ENCODE results near the gene UTRN. TPM values are rescaled to one million over a fixed set of nuclear protein-coding genes. Genes with fewer than 3 reads are reported as not detected.
A peak's percentile ranks its signal among the peaks of the same experiment; 100 is the strongest.

UTRN gene
- total and polyA plus RNA-seq, 7 experiments from 2014 or later = 46.7 to 280 (median 148) TPM

- no peaks in the 10 kb centered on the region for H3K36me3 ChIP-seq (ENCODE audit: control insufficient read depth in 2 of 3, insufficient read depth in 3 of 3, low read length in 3 of 3)
- H3K4me1 ChIP-seq (ENCODE audit: control insufficient read depth in 2 of 2, insufficient read depth in 2 of 2, low read length in 2 of 2) = peaks cover 0 to 44% of the 10 kb centered on the region in 2 donors
- Mint-ChIP-seq H3K36me3 (peaks cover 0 to 37% (median 0%) of the 10 kb centered on the region in 5 donors), H3K4me3 (peak overlapping the region in 2 of 10 donors; percentile 67 to 71), H3K27ac (peak overlapping the region in 2 of 9 donors; percentile 9 to 33), H3K27me3 (peaks cover 0 to 12% (median 0%) of the 10 kb centered on the region in 5 donors), H3K9me3 (peaks cover 0 to 2% (median 0%) of the 10 kb centered on the region in 11 donors), H3K4me1 (peaks cover 0 to 44% (median 5%) of the 10 kb centered on the region in 7 donors)
- POLR2A ChIA-PET = interaction anchor here (0.6 kb wide), 1 partner anchor 27 kb away, joined by 3 read pairs; no protein-coding TSS in a partner anchor
- no peaks in the 10 kb centered on the region for H3K9me3 ChIP-seq (ENCODE audit: control insufficient read depth in 2 of 3, low read length in 3 of 3)
- H3K4me3 ChIP-seq (ENCODE audit: low read length) = peak overlapping the region; percentile 23
- H3K27me3 ChIP-seq (ENCODE audit: control insufficient read depth in 2 of 2, insufficient read depth in 2 of 2, low read length in 2 of 2) = no peaks in the 10 kb centered on the region
- H3K27ac ChIP-seq (ENCODE audit: low read depth, low read length) = no peak overlapping the region
- DNase-seq = no peak
- no peak for ATAC-seq
- intact Hi-C loops (cut with micrococcal nuclease) = no loop called here
- CTCF ChIA-PET = no interaction called here
These were observed 20.4 kb downstream of the UTRN start for GRCh38 chr6:144305567-144305966.

GRCh38 chr6:144305985-144306384 is 20.9 kb downstream of the UTRN start:
- ChIA-PET CTCF (interaction anchor here (0.7 kb wide), 1 partner anchor 48 kb away, joined by 3 read pairs; no protein-coding TSS in a partner anchor), POLR2A (no interaction called here)
- DNase-seq (peak in 1 of 9 donors; percentile 27), ATAC-seq (peak; percentile 71)
- peaks cover 0 to 48% (median 5%) of the 10 kb centered on the region in 7 donors for H3K4me1 Mint-ChIP-seq
- peaks cover 0 to 37% (median 0%) of the 10 kb centered on the region in 5 donors for H3K36me3 Mint-ChIP-seq
- H3K27me3 Mint-ChIP-seq = peaks cover 0 to 12% (median 0%) of the 10 kb centered on the region in 5 donors
- Histone ChIP-seq H3K27me3 (ENCODE audit: control insufficient read depth in 2 of 2, insufficient read depth in 2 of 2, low read length in 2 of 2) (no peaks in the 10 kb centered on the region), H3K4me3 (ENCODE audit: low read length) (peak overlapping the region; percentile 23), H3K9me3 (ENCODE audit: control insufficient read depth in 2 of 3, low read length in 3 of 3) (no peaks in the 10 kb centered on the region), H3K27ac (ENCODE audit: low read depth, low read length) (no peak overlapping the region), H3K4me1 (ENCODE audit: control insufficient read depth in 2 of 2, insufficient read depth in 2 of 2, low read length in 2 of 2) (peaks cover 0 to 44% of the 10 kb centered on the region in 2 donors), H3K36me3 (ENCODE audit: control insufficient read depth in 2 of 3, insufficient read depth in 3 of 3, low read length in 3 of 3) (no peaks in the 10 kb centered on the region)
- peak overlapping the region in 2 of 10 donors; percentile 67 to 71 for H3K4me3 Mint-ChIP-seq
- intact Hi-C loops (cut with micrococcal nuclease) = loop anchor here in 1 of 2 donors (1.0 to 2.0 kb wide), 3 partner anchors 19 to 44 kb away; no protein-coding TSS in a partner anchor
- H3K27ac Mint-ChIP-seq = peak overlapping the region in 2 of 9 donors; percentile 33 to 87
- H3K9me3 Mint-ChIP-seq = peaks cover 0 to 2% (median 0%) of the 10 kb centered on the region in 11 donors

- Histone ChIP-seq H3K4me1 (ENCODE audit: control insufficient read depth in 2 of 2, insufficient read depth in 2 of 2, low read length in 2 of 2) (peaks cover 0 to 39% of the 10 kb centered on the region in 2 donors), H3K4me3 (ENCODE audit: low read length) (no peak overlapping the region), H3K27ac (ENCODE audit: low read depth, low read length) (no peak overlapping the region), H3K9me3 (ENCODE audit: control insufficient read depth in 2 of 3, low read length in 3 of 3) (no peaks in the 10 kb centered on the region), H3K27me3 (ENCODE audit: control insufficient read depth in 2 of 2, insufficient read depth in 2 of 2, low read length in 2 of 2) (no peaks in the 10 kb centered on the region), H3K36me3 (ENCODE audit: control insufficient read depth in 2 of 3, insufficient read depth in 3 of 3, low read length in 3 of 3) (no peaks in the 10 kb centered on the region)
- Mint-ChIP-seq H3K27me3 (peaks cover 0 to 13% (median 0%) of the 10 kb centered on the region in 5 donors), H3K4me1 (peaks cover 0 to 46% (median 5%) of the 10 kb centered on the region in 7 donors), H3K36me3 (peaks cover 0 to 27% (median 0%) of the 10 kb centered on the region in 5 donors), H3K9me3 (peaks cover 0 to 2% (median 0%) of the 10 kb centered on the region in 11 donors), H3K27ac (no peak overlapping the region), H3K4me3 (no peak overlapping the region)
- no peak for ATAC-seq
- ChIA-PET CTCF (interaction anchor here (0.8 kb wide), 1 partner anchor 9 kb away, joined by 3 read pairs; no protein-coding TSS in a partner anchor), POLR2A (interaction anchor here (0.6 kb wide), 1 partner anchor 13 kb away, joined by 3 read pairs; no protein-coding TSS in a partner anchor)
- intact Hi-C loops (cut with micrococcal nuclease) = loop anchor here in 1 of 2 donors (2.0 kb wide), 2 partner anchors 21 to 35 kb away; no protein-coding TSS in a partner anchor
- no peak for DNase-seq
These were observed 22.7 kb downstream of the UTRN start for GRCh38 chr6:144307880-144308279.

- ChIA-PET CTCF (no interaction called here), POLR2A (no interaction called here)
- intact Hi-C loops (cut with micrococcal nuclease) = no loop called here
- no peaks in the 10 kb centered on the region for H3K36me3 ChIP-seq (ENCODE audit: control insufficient read depth in 2 of 3, insufficient read depth in 3 of 3, low read length in 3 of 3)
- ATAC-seq = no peak
- Mint-ChIP-seq H3K27me3 (peaks cover 0 to 9% (median 0%) of the 10 kb centered on the region in 5 donors), H3K4me1 (peaks cover 0 to 38% (median 5%) of the 10 kb centered on the region in 7 donors), H3K4me3 (peak overlapping the region in 1 of 10 donors; percentile 46), H3K9me3 (peaks cover 0 to 2% (median 0%) of the 10 kb centered on the region in 11 donors), H3K27ac (peak overlapping the region in 1 of 9 donors; percentile 20), H3K36me3 (peaks cover 0 to 23% (median 0%) of the 10 kb centered on the region in 5 donors)
- peaks cover 0 to 14% of the 10 kb centered on the region in 2 donors for H3K4me1 ChIP-seq (ENCODE audit: control insufficient read depth in 2 of 2, insufficient read depth in 2 of 2, low read length in 2 of 2)
- H3K9me3 ChIP-seq (ENCODE audit: control insufficient read depth in 2 of 3, low read length in 3 of 3) = no peaks in the 10 kb centered on the region
- no peak overlapping the region for H3K27ac ChIP-seq (ENCODE audit: low read depth, low read length)
- no peak overlapping the region for H3K4me3 ChIP-seq (ENCODE audit: low read length)
- DNase-seq = no peak
- no peaks in the 10 kb centered on the region for H3K27me3 ChIP-seq (ENCODE audit: control insufficient read depth in 2 of 2, insufficient read depth in 2 of 2, low read length in 2 of 2)
These were observed 25.6 kb downstream of the UTRN start for GRCh38 chr6:144310765-144311164.

GRCh38 chr6:144311361-144311760 is 26.2 kb downstream of the UTRN start:
- Mint-ChIP-seq H3K9me3 (peaks cover 0 to 2% (median 0%) of the 10 kb centered on the region in 11 donors), H3K27me3 (peaks cover 0 to 9% (median 0%) of the 10 kb centered on the region in 5 donors), H3K4me3 (no peak overlapping the region), H3K36me3 (peaks cover 0 to 19% (median 0%) of the 10 kb centered on the region in 5 donors), H3K4me1 (peaks cover 0 to 38% (median 2%) of the 10 kb centered on the region in 7 donors), H3K27ac (no peak overlapping the region)
- Histone ChIP-seq H3K27me3 (ENCODE audit: control insufficient read depth in 2 of 2, insufficient read depth in 2 of 2, low read length in 2 of 2) (no peaks in the 10 kb centered on the region), H3K36me3 (ENCODE audit: control insufficient read depth in 2 of 3, insufficient read depth in 3 of 3, low read length in 3 of 3) (no peaks in the 10 kb centered on the region), H3K9me3 (ENCODE audit: control insufficient read depth in 2 of 3, low read length in 3 of 3) (no peaks in the 10 kb centered on the region), H3K4me3 (ENCODE audit: low read length) (no peak overlapping the region), H3K4me1 (ENCODE audit: control insufficient read depth in 2 of 2, insufficient read depth in 2 of 2, low read length in 2 of 2) (peaks cover 0 to 8% of the 10 kb centered on the region in 2 donors), H3K27ac (ENCODE audit: low read depth, low read length) (no peak overlapping the region)
- POLR2A ChIA-PET = no interaction called here
- DNase-seq (no peak), ATAC-seq (no peak)
- CTCF ChIA-PET = interaction anchor here (0.6 to 1.4 kb wide), 2 partner anchors 10 to 57 kb away, joined by 3 to 4 read pairs; no protein-coding TSS in a partner anchor
- intact Hi-C loops (cut with micrococcal nuclease) = no loop called here

GRCh38 chr6:144314003-144314485 is 28.9 kb downstream of the UTRN start:
- Mint-ChIP-seq H3K36me3 (peaks cover 0 to 9% (median 0%) of the 10 kb centered on the region in 5 donors), H3K27ac (no peak overlapping the region), H3K9me3 (peaks cover 0 to 2% (median 0%) of the 10 kb centered on the region in 11 donors), H3K4me1 (peaks cover 0 to 40% (median 5%) of the 10 kb centered on the region in 7 donors), H3K27me3 (peaks cover 0 to 6% (median 0%) of the 10 kb centered on the region in 5 donors), H3K4me3 (no peak overlapping the region)
- Histone ChIP-seq H3K4me1 (ENCODE audit: control insufficient read depth in 2 of 2, insufficient read depth in 2 of 2, low read length in 2 of 2) (no peaks in the 10 kb centered on the region), H3K9me3 (ENCODE audit: control insufficient read depth in 2 of 3, low read length in 3 of 3) (no peaks in the 10 kb centered on the region), H3K27ac (ENCODE audit: low read depth, low read length) (no peak overlapping the region), H3K4me3 (ENCODE audit: low read length) (no peak overlapping the region), H3K36me3 (ENCODE audit: control insufficient read depth in 2 of 3, insufficient read depth in 3 of 3, low read length in 3 of 3) (no peaks in the 10 kb centered on the region), H3K27me3 (ENCODE audit: control insufficient read depth in 2 of 2, insufficient read depth in 2 of 2, low read length in 2 of 2) (no peaks in the 10 kb centered on the region)
- DNase-seq (no peak), ATAC-seq (no peak)
- ChIA-PET POLR2A (interaction anchor here (1.2 kb wide), 1 partner anchor 29 kb away, joined by 4 read pairs; no protein-coding TSS in a partner anchor), CTCF (no interaction called here)
- intact Hi-C loops (cut with micrococcal nuclease) = no loop called here

Measured in naive thymus-derived CD4-positive, alpha-beta T cell (primary cell).